Measurements from ENCODE around the gene PODN.

GRCh38 chr1:53127546-53127945 lies 65.5 kb downstream of the PODN start:
- TF ChIP-seq CTCF (IDR thresholded peaks at IDR 0.05) = no peak
- no peak for TF ChIP-seq POLR2A (IDR thresholded peaks at IDR 0.05)
